ENCODE measurements around the gene TXNDC5.

DNA sequence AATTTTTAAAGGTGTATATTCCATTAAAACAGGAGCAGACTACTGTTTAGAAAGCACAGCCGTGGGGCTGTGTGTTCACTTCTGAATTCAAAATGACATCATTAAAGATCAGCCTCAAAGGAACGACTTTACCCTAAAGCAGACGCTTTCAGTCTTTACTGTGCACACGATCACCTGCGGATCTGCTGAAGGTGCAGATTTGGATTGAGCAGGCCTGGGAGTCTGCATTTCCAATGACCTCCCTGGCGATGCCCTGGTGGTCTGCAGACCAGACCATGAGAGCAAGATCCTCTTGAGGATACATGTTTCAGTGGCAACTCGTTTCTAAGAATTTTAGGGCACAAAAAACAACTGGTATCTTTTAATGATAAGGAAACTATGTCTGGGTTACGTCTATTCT is 27.2 kb downstream of the TXNDC5 start:
- no peak for TF ChIP-seq ZNF668 (CRISPR knock-in tag; IDR thresholded peaks at IDR 0.05)
- no peak for TF ChIP-seq KLF6 (CRISPR knock-in tag; IDR thresholded peaks at IDR 0.05; ENCODE audit: borderline replicate concordance)
- TF ChIP-seq, protein P1, sequence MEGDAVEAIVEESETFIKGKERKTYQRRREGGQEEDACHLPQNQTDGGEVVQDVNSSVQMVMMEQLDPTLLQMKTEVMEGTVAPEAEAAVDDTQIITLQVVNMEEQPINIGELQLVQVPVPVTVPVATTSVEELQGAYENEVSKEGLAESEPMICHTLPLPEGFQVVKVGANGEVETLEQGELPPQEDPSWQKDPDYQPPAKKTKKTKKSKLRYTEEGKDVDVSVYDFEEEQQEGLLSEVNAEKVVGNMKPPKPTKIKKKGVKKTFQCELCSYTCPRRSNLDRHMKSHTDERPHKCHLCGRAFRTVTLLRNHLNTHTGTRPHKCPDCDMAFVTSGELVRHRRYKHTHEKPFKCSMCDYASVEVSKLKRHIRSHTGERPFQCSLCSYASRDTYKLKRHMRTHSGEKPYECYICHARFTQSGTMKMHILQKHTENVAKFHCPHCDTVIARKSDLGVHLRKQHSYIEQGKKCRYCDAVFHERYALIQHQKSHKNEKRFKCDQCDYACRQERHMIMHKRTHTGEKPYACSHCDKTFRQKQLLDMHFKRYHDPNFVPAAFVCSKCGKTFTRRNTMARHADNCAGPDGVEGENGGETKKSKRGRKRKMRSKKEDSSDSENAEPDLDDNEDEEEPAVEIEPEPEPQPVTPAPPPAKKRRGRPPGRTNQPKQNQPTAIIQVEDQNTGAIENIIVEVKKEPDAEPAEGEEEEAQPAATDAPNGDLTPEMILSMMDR (IDR thresholded peaks at IDR 0.05 in 2 of 3, conservative IDR thresholded peaks at IDR 0.05 in 1 of 3; ENCODE audit: insufficient read depth in 2 of 3, low read depth in 1 of 3, low read length in 3 of 3) = no peak
- TF ChIP-seq DNMT1 (IDR thresholded peaks at IDR 0.05) = no peak
